HG03108 (cell line): ENCODE measurements around the gene SLC39A13.

Experiments used
- ATAC-seq: cut with Tn5 transposase; IDR thresholded peaks from one replicate; pipeline ENCODE4 v1.9.1; 2021; ENCODE audit warnings: moderate library complexity; ENCODE audit not compliant: unreplicated experiment

SLC39A13 gene

DNA sequence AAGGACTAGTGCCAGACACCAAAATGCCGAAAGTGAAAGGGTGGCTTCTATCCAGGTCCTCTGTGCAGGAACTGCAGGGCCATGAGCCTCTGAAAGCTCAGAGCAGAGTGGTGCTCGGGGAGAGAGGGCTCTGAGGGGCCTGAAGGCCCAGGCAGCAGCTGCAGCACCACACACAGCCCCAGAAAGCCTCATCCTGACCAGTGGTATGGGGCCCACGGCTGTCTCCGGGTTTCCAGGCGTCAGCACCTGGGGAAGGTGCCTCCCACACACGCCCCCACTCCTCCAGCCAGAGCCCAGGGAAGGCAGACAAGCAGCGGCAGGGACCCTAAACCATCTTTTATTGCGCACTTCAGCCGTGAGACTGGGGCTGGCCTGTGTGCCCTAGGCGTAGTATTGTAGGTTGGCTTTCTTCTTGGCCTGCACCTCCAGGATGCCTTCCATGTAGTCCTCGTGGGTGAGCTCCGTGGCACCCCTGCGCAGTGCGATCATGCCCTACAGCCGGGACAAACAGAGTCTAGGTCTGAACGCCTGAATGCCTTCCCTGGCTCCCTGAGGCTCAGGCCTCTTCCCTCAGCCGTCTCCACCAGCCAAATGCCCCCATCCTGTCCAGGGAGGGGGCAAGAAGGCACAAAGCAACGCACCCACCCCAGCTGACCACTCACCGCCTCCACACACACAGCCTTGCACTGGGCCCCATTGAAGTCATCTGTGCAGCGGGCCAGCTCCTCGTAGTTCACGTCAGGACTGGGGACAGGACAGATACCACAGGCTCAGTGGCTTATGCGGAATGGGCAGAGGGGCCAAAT is 10.3 kb downstream of the SLC39A13 start:
- ATAC-seq: no peak

DNA sequence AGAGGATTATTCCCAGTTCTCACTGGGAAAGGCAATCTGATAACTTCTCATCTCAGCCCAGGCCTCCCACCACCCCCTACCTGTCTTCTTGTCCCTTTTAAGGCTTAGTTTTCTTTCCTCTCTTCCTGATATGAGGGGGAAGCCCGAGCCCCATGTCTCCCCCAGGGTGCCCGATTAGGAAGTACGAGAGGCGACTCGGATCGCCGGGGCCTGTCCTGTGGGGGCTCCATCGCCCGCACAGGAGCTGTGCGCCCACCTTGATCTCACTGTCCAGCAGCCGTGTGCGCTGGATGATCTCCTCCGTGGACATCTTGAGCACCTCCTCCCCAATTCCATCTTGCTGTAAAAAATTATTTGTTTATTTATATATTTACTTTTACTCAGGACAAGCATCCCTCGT is 17.2 kb downstream of the SLC39A13 start:
- ATAC-seq: no peak

DNA sequence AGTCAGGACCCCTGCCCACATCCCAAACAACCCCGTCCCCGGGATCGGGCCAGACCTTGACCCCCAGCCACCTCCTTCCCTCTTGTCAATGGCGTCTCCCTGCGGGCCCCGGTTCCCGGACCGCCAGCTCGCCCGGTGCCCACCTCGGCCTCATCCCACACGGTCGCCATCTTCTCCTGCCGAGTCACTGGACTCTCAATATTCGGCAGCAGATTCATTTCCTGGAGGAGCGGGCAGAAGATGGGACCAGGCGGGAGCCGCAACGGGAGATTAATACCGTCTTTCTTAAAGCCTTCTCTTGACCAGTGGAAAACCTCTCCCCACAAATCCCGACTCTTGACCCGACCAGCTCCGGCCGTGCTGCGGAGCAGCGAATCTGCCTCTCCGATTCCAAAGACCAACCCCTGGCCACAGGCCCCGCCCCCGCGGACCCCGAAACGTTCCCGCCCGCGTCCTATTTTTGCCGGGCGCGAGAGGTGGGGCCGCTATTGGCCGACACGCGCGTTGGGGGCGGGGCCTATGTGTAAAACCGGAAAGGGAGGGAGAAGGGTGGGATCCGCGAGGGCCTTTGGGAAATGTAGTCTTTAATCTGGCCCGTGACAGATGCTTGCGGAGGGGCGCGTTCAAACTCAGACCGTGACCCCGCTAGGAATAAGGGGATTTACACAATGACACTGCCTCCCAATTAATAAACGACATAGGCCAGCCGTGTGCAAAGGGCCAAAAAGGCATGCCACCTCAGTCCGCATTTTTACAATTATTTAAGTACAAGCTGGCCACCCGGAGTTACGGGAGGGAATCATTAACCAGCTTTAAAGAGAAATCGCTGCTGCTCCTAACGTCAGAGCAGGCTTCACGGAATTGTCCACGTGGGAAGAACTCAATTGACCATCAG is 17.9 kb downstream of the SLC39A13 start, which contains the start of gene PSMC3:
PSMC3 (minus strand) TSS at position 378 of the 895 bp plus-strand sequence; CDS start at position 218, 160 bp downstream.
- ATAC-seq: peak; percentile 92

DNA sequence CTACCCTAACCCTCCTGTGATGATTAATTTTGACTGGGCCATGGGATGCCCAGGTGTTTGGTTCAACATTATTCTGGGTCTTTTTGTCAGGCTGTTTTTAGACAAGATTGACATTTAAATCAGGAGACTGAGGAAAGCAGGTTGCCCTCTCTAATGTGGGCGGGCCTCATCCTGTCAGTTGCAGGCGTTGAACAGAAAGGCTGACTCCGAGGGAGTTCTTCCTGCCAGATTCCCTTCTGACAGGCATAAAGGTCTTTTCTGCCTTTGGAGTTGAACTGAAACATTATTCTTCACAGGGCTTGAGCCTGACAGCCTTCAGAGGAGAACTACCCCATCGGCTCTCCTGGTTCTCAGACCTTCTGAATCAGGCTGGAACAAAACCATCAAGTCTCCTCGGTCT is 22.1 kb downstream of the SLC39A13 start:
- no peak for ATAC-seq

DNA sequence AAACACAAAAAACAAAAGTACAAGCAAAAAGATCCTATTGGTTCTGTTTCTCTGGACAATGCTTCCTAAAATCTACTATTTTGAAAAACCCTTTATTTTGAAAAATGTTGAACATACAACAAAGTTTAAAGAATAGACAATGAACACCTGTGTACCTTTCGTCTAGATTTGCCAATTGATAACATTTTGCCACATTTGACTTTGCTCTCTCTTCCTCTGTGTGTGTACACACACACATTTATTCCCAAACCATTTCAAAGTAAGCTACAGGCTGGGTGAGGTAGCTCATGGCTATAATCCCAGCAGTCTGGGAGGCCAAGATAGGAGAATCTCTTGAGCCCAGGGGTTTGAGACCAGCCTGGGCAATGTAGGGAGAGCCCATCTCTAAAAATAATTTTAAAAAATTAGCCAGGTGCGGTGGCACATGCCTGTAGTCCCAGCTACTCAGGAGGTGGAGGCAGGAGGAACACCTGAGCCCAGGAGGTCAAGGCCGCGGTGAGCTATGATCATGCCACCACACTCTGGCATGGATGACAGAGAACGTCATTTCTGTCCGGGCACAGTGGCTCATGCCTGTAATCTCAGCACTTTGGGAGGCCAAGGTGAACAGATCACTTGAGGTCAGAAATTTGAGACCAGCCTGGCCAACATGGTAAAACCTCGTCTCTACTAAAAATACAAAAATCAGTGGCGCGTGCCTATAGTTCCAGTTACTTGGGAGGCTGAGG is 23.1 kb downstream of the SLC39A13 start:
- ATAC-seq: no peak

DNA sequence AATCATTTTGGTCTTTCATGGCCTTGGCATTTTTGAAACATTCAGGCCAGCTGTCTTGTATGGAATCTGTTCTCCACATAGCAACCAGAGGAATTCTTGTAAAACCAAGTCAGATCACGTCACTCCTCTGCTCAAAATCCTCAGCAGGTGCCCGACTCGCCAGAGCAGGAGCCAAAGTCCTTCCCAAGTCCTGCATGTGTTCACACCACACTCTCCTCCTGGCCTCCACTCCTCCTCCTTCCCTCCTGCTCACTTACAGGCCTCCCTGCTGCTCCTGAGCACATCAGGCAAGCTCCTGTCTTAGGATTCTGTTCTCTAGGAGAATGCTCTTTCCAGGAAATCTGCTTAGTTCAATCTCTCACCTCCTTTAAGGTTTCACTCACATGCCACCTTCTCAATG is 24.8 kb downstream of the SLC39A13 start:
- ATAC-seq: no peak

DNA sequence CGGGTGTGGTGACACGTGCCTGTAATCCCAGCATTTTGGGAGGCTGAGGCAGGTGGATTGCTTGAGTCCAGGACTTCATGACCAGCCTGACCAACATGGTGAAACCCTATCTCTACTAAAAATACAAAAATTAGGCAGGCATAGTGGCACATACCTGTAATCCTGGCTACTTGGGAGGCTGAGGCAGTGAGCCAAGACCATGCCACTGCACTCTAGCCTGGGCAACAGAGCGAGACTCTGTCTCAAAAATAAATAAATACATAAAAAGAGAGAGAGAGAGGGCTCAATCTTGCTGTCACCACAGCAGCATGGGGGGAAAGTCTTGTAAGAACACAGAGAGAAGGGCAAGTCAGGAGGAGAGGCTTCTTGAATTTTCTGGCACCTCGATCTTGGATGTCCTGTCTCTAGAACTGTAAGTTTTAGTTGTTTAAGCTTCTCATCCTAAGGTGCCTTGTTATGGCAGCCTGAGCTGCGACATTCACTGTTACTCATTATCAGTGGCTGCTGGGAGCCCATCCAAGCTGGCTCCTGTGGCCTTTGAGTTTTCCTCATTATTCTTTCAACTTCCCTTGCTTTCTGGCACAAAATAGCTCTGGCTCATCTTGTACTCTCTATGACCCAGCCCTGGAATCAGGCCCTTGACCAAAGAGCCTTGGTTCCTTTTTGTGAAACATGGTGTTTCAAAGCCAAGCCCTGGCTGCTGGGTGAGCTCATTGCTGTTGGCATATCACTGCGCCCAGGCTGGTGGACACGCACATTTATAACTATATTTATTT is 25.8 kb downstream of the SLC39A13 start:
- no peak for ATAC-seq

DNA sequence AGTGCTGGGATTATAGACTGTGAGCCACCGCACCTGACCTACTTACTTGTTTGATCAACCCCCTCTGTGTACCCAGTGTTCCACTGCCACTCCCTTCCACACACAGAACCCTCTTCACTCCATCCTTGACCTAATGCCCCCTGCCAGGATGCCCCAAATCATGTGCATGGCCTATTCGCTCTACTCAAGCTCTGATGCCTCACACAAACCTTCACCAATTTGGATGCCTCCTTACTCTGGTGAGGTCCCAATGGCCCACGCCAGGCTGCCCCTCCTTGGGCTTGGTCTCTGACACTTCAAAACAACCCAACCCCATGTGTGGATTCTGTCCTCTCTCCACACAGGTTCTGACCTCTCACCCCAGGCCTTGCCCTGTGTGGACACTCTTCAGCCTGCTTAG is 27.3 kb downstream of the SLC39A13 start:
- no peak for ATAC-seq

DNA sequence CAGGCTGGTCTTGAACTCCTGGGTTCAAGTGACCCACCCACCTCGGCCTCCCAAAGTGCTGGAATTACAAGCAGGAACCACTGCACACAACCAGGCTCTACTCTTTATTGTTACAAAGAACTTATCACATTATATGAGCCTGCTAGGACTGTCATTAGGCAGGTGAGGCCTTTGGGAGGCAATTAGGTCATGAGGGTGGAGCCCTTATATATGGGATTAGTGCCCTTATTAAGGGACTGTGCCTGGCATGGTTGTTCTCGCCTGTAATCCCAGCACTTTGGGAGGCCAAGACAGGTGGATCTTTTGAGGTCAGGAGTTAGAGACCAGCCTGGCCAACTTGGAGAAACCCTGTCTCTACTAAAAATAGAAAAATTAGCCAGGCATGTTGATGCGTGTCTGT is 28.3 kb downstream of the SLC39A13 start:
- ATAC-seq: no peak

DNA sequence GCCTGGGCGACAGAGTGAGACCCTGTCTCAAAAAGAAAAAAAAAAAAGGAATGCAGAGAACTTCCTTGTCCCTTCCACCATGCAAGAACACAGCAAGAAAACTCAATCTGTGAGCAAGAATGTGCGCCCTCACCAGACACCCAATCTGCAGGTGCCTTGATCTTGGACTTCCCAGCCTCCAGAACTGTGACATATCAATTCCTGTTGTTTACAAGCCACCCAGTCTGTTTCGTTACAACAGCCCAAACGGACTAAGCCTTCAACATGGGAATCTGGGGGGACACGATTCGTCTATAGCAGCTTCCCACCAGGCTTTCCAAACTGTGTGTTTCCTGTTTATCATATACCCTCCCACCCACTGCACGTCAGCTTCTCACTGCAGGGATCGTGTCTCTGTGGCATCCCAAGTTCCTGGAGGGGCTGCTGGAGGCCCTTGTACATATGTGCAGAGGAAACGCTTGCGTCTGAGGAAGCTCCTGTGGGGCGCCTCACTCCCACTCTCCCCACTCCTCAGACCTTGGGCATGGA is 28.9 kb downstream of the SLC39A13 start:
- ATAC-seq: no peak

DNA sequence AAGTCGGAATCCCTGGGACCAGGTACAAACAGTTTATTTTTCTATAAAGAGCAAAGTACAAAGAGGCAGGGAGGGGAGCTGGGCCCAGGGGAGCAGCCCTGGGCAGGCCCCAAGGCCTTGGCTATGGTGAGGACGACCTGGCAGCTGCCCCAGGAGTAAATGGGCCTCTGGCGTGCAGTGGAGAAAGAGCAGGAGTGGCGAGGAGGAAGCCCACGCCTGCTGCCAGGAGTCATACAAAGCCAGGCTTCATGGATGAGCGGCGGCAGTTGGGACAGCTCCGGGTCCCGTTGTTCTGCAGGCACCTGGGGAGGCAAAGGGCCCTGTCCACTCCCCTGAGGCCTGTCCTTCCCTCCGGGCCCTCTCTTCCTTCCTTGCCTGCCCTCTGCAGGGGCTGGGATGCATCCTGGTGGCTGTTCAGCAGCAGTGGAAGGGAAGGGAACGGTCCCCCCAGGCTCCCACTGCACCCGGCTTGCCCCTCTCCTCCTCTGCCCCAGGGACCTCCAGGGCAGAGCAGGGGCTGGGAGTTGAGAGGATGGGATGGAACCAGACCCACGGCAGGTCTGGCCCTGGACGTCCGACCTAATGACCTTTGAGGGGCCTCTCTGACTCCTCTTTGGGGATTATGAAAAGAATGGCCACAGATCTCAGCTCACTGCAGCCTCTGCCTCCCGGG is 29.5 kb downstream of the SLC39A13 start:
- ATAC-seq: no peak

DNA sequence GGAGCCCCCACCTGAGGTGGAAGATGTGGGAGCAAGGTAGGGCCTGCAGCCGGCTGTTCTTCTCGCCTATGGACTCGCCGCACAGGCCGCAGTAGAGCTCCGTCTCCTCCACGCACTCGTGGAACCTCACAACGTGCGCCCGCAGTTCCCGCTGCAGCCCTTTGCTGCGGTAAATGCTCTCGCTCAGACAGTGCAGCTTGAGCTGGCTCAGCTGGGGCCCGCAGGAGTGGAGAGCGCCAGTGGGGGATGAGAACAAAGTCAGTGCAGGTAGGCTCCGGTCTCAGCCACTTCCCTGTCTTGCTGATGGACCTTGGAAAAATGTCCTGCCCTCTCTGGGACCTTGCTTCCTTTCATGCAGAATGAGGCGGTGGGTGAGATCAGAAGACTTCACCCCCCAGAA is 30.3 kb downstream of the SLC39A13 start:
- no peak for ATAC-seq

DNA sequence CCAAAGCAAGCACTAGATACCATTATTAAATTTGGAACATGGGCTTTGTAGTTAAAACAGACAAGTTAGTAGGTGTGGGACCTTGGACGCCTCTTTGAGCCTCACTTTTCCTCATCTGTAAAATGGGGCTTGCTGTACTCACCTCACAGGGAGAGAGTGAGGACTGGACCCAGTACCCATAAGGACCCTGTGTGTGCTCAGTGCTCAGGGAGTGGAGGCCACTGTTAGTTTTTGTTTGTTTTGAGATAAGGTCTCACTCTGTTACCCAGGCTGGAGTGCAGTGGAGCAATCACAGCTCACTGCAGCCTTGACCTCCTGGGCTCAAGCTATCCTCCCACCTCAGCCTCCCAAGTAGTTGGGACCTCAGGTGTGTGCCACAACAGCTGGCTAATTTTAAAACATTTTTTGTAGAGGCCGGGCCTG is 31.7 kb downstream of the SLC39A13 start:
- ATAC-seq: no peak

DNA sequence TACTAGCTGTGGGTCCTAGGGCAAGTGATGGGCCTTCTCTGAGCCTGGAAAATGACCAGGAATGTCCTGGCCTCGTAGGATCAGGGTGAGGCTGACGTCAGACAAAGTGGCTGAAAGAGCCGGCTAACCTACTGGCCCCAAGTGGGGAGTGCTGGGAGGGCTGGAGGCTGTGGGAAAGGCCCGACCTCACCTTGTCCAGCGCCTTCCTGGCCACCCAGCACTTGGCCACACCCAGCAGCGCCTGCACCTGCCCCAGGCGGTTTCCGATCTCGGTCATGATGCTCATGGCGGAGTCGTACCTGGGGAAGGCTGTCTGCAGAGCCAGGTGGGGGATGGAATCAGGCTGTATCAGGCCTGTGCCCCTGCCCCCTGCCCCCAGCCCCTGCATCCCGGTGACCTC is 33.0 kb downstream of the SLC39A13 start:
- ATAC-seq: no peak

DNA sequence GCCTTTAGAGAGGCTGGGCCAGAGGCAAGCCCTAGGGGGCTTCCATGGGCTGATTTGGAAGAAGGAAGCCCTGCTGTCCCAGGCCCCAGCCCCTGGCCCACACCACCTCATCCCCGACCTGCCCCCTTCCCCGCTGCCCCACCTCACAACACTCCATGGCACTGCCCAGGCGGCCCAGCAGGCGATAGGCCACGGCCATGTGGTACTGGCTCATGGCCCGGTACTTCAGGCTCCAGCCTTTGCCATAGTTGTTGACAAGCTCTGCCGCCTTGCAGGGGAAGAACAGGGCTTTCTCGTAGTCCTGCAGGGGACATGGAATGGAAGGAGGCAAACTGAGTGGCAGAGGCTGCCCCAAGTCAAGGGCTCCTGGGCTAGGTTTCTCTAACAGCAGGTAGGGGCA is 34.1 kb downstream of the SLC39A13 start:
- no peak for ATAC-seq

DNA sequence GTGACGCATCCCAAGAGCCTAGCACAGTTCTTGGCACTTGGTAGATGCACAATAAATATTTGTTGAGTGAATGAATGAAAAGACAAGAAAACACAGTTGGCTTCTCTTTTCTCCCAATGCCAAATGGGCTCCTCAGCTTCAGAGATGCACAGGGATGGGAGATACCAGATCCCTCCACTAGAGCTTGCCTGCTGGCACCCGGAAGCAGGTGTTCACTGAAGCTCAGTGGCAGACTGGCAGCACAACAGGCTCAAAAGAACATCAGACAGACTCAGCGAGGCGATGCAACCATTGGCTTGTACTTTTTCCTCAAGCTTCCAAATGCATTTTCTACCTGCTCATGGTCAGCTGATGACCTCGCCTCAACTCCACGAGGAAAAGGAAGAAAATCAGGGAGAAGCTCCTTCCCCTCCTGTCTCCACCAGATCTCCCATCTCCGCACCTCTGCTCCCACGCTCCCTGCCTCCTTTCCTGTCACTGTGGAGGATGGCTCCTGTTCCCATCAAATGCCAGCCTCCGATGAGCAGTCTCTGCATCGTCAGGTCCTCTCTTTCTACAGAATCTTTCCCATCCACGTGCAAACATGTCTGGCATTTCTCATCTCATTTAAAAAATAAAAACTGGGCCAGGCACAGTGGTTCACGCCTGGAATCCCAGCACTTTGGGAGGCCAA is 34.8 kb downstream of the SLC39A13 start:
- no peak for ATAC-seq

DNA sequence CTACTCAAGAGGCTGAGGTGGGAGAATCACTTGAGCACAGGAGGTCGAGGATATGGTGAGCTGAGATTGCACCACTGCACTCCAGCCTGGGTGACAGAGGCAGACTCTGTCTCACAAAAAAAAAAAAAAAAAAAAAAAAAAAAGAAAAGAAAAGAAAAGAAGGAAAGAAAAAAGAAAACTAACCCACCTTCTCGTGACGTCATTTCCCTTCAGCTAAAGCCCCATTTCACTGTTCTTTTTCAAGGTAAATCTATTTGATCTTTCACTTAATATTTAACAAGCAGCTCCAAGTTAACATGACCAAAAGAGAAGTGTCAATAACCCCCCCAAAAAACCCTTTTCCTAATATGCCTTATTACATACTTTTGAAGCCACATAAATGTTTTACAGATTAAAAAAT is 35.4 kb downstream of the SLC39A13 start:
- no peak for ATAC-seq

DNA sequence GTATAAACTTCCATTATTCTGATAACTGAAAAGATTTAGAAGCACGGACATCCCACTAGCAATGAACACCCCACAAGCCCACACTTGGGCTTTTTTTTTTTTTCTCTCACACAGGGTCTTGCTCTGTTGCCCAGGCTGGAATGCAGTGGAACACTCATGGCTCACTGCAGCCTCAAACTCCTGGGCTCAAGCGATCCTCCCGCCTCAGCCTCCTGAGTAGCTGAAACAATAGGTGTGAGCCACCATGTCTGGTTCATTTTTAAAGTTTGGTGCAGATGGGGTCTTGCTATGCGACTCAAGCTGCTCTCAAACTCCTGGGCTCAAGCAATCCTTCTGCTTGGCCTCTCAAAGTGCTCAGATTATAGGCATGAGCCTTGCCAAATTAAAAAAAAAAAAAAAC is 37.5 kb downstream of the SLC39A13 start:
- no peak for ATAC-seq

DNA sequence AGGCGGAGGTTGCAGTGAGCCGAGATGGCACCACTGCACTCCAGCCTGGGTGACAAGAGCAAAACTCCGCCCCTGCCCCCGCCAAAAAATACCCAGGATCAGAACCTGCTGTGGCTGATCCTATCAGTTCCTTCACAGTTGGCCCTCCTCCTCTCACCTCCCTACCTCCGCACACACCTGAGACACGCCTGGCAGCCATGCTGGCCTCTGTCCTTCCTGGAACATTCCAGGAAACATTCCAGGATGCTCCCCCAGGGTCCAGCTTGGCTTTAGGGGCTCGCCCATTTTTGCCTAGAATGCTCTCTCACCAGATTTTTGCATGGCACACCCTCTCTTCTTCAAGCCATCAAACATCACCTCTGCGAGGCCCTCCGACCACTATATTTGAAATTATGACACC is 38.4 kb downstream of the SLC39A13 start:
- no peak for ATAC-seq
